Activated naive CD8-positive, alpha-beta T cell treated with anti-CD3 and anti-CD28 coated beads, Interleukin-2, amount 10 ng/mL, durations not matched to agents 7 days and 5 days (primary cell): ENCODE results near the gene MYRIP. TPM values are rescaled to one million over a fixed set of nuclear protein-coding genes. Genes with fewer than 3 reads are reported as not detected.
"Not testable (repeated sequence)": the region's sequence is repeated elsewhere in the genome, so short reads cannot be mapped to it uniquely, and the experiment has no call there.

ENCODE experiments used
- ATAC-seq: fragments of 150-1000 bp; cut with Tn5 transposase; one replicate; pipeline ENCODE4 v1.10.0; 2021; ENCODE audit warnings: low read depth, moderate library complexity
- POLR2A ChIA-PET: fragments of 350-600 bp; sonication (Branson Sonifier 250); formaldehyde crosslinking; loops from one replicate; lab custom pipeline; 2021; ENCODE audit warnings: antibody characterized with exemption; lab: Charles Lee
- DNase-seq: peaks from one replicate; pipeline ENCODE4 v3.0.0; 2021
- H3K27ac Mint-ChIP-seq: one replicate; pipeline ENCODE4 v1.8.0; 2022; ENCODE audit warnings: mild to moderate bottlenecking, mixed read lengths
- H3K27me3 Mint-ChIP-seq: one replicate; pipeline ENCODE4 v1.8.0; 2022; ENCODE audit warnings: mild to moderate bottlenecking, moderate library complexity, mixed read lengths
- H3K36me3 Mint-ChIP-seq: one replicate; pipeline ENCODE4 v1.8.0; 2021; ENCODE audit warnings: mild to moderate bottlenecking, mixed read lengths
- H3K4me1 Mint-ChIP-seq: one replicate; pipeline ENCODE4 v1.8.0; 2021; ENCODE audit warnings: mixed read lengths
- H3K4me3 Mint-ChIP-seq: one replicate; pipeline ENCODE4 v1.8.0; 2022; ENCODE audit warnings: mild to moderate bottlenecking, moderate library complexity, mixed read lengths
- H3K9me3 Mint-ChIP-seq: one replicate; pipeline ENCODE4 v1.8.0; 2021; ENCODE audit warnings: mixed read lengths
- total RNA-seq, 2 experiments: library from RNA; stranded (reverse); gene quantifications; one replicate each; pipeline ENCODE4 v1.2.3, GENCODE V29; 2021

Gene MYRIP
- total RNA-seq, 2 experiments from 2014 or later = not detected

DNA sequence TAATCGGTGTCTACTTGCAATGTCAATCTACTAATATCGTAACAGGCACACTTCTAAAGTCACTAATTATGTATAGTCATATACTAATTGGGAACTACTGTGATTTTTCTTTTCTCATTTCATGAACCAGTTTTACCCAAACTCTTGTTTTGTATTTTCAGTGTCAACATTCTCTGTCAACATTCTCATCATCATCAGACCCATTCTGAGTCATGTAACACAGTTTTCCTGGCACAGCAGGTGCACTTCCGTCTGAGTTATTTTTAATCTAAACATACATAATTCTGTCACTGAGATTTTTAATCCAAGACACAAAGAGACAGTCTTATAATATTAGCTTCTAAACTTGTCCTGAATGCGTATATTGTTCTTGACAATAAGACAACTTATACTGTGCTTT, 295.0 kb downstream of the MYRIP start:
- Mint-ChIP-seq H3K4me1 (no peaks in the 10 kb centered on the region), H3K27ac (no peak overlapping the region), H3K4me3 (no peak overlapping the region), H3K9me3 (no peaks in the 10 kb centered on the region), H3K27me3 (peaks cover 17% of the 10 kb centered on the region), H3K36me3 (no peaks in the 10 kb centered on the region)
- POLR2A ChIA-PET = no interaction called here
- DNase-seq (no peak), ATAC-seq (no peak)

- no peaks in the 10 kb centered on the region for H3K4me1 Mint-ChIP-seq
- ATAC-seq (no peak), DNase-seq (no peak)
- H3K4me3 Mint-ChIP-seq = no peak overlapping the region
- H3K27me3 Mint-ChIP-seq = no peaks in the 10 kb centered on the region
- POLR2A ChIA-PET = no interaction called here
- H3K27ac Mint-ChIP-seq = no peak overlapping the region
- H3K36me3 Mint-ChIP-seq = no peaks in the 10 kb centered on the region
- H3K9me3 Mint-ChIP-seq = no peaks in the 10 kb centered on the region
These were observed 299.2 kb downstream of the MYRIP start for GRCh38 chr3:40108643-40109042.

DNA sequence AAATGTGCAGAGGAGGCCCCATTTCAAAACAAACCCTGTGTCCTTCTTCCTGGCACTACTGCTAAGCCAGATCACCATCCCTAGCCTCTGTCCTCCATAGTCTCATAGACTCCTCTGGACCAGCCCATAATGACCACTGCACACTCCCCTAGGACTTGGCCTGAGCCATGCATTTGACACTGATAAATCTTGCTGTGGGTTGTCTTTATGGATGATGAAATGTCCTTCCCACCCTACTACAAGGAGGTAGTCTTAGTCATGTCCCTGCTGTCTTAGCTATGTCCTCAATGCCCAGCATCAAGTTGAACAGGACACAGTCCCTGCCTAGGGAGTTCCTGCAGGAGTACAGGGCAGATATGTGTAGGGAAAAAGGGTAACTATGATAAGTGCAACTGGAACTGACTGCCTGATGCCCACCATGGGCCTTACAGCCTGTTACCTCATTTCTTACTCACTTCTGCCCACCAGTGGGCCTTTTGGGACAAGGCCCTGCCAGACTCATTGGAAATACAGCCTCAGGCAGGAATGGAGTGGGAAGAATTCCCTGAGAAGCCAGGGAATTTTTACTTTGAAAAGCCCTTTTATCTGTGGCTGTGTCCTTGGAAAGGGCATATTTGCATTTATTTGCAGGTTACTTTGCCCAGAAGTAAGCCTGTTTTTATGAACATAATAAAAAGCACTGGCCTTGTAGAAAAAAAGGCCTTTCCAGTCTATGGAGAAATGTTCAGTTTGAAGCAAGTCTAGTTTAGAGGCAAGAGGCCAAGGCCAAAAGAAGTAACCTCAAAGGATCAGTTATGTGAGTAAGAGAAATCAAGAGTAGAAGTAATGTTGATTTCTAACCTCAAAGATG, 300.5 kb downstream of the MYRIP start:
- no peak for DNase-seq
- H3K9me3 Mint-ChIP-seq = no peaks in the 10 kb centered on the region
- no peaks in the 10 kb centered on the region for H3K4me1 Mint-ChIP-seq
- H3K27me3 Mint-ChIP-seq = no peaks in the 10 kb centered on the region
- no peaks in the 10 kb centered on the region for H3K36me3 Mint-ChIP-seq
- no peak overlapping the region for H3K4me3 Mint-ChIP-seq
- ATAC-seq = no peak
- POLR2A ChIA-PET = no interaction called here
- H3K27ac Mint-ChIP-seq = no peak overlapping the region

DNA sequence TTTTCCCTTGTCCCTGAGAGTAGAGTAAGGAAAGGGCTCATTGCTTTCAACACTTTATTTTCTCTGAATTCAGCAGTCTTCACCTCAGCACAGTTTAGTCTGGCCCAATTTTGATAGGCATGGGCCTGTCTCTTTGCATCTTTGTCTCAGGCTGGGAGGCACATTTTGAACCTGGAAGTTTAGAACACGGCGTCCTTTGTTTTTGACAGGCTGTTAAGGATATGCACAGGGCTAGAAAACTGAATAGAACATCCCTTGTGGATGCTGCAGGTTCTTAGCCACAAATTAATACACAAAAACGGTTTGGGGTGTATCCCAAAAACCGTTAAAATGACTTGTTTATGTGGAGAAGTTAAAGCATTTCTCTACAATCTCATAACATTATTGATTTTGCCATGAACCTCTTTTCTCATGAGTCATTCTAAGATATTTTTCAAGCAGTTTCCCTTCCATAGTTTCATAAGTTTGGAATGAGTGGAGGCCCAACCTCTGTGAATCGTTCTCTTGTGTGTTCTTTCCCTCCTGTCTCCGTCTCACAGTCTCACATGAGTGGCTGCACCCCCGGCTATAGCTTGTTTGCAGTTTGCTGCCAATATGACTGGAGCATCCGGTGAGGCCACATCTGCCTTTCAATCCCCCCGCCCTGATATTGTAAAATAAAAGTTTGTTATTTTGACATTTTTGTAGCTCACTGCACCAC, 307.2 kb downstream of the MYRIP start:
- Mint-ChIP-seq H3K36me3 (no peaks in the 10 kb centered on the region), H3K9me3 (no peaks in the 10 kb centered on the region), H3K4me3 (no peak overlapping the region), H3K27ac (no peak overlapping the region), H3K27me3 (no peaks in the 10 kb centered on the region), H3K4me1 (no peaks in the 10 kb centered on the region)
- ATAC-seq (no peak), DNase-seq (no peak)
- POLR2A ChIA-PET = no interaction called here

DNA sequence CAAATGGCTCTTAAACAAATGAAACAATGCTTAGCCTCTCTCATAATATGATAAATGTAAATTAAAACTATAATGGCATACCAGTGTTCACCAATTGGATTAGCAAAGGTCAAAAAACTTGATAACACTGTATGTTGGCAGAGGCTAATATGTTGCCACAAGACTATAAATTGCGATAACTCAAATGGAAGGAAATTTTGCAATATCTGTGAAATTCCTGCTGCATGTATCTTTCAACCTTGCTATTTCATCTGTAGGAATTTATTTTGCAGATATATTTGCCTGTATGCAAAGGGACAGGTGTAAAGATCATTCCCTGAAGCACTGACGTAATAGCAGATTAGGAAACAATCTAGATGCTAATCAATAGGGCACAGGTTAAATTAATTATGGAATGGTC, 308.7 kb downstream of the MYRIP start:
- H3K9me3 Mint-ChIP-seq = no peaks in the 10 kb centered on the region
- no peaks in the 10 kb centered on the region for H3K4me1 Mint-ChIP-seq
- ATAC-seq = no peak
- no peak for DNase-seq
- POLR2A ChIA-PET = no interaction called here
- H3K27me3 Mint-ChIP-seq = no peaks in the 10 kb centered on the region
- H3K36me3 Mint-ChIP-seq = no peaks in the 10 kb centered on the region
- H3K27ac Mint-ChIP-seq = no peak overlapping the region
- no peak overlapping the region for H3K4me3 Mint-ChIP-seq

- no peaks in the 10 kb centered on the region for H3K27me3 Mint-ChIP-seq
- H3K27ac Mint-ChIP-seq = no peak overlapping the region
- H3K4me1 Mint-ChIP-seq = no peaks in the 10 kb centered on the region
- H3K9me3 Mint-ChIP-seq = no peaks in the 10 kb centered on the region
- no peak overlapping the region for H3K4me3 Mint-ChIP-seq
- H3K36me3 Mint-ChIP-seq = no peaks in the 10 kb centered on the region
- DNase-seq (no peak), ATAC-seq (no peak)
- POLR2A ChIA-PET = no interaction called here
These were observed 310.8 kb downstream of the MYRIP start for GRCh38 chr3:40120067-40120692.

GRCh38 chr3:40120806-40121205, 311.4 kb downstream of the MYRIP start:
- Mint-ChIP-seq H3K9me3 (no peaks in the 10 kb centered on the region), H3K27me3 (no peaks in the 10 kb centered on the region), H3K27ac (no peak overlapping the region), H3K4me3 (no peak overlapping the region), H3K4me1 (no peaks in the 10 kb centered on the region), H3K36me3 (no peaks in the 10 kb centered on the region)
- POLR2A ChIA-PET = no interaction called here
- DNase-seq (no peak), ATAC-seq (no peak)

DNA sequence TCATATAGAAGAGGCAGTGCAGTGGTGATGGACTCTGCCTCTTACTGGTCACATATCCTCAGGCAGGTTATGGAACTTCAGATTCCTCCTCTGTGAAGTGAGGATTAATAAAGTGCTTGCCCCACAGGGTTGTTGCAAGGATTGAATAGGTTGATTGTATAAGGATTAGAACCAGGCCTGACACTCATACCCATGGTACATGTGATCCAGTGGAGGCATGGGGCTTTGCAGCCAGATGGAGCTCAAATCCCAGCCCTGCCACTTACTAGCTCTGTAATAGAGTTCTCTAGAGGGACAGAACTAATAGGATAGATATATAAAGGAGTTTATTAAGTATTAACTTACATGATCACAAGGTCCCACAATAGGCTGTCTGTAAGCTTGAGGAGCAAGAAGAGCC, 315.5 kb downstream of the MYRIP start:
- DNase-seq (no peak), ATAC-seq (no peak)
- POLR2A ChIA-PET = no interaction called here
- H3K4me3 Mint-ChIP-seq = no peak overlapping the region
- no peaks in the 10 kb centered on the region for H3K27me3 Mint-ChIP-seq
- H3K4me1 Mint-ChIP-seq = peaks cover 2% of the 10 kb centered on the region
- H3K9me3 Mint-ChIP-seq = no peaks in the 10 kb centered on the region
- no peak overlapping the region for H3K27ac Mint-ChIP-seq
- H3K36me3 Mint-ChIP-seq = no peaks in the 10 kb centered on the region

DNA sequence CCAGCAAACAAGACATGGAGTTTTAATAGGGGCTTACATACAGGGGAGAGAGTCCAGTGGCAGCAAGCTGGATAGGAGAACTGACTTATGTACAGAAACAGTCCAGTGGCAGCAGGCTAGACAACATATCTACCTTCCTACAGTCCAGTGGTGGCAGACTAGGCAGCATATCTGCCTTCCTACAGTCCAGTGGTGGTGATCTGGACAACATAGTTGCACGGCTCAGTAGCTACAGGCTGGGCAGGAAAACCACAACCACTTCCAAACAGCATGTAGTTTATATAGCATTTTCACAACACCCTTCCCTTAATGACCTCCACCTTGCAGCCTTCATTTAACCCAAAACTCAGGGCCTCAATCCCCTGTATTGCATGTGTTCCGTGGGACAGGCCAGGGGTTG, 318.8 kb downstream of the MYRIP start:
- DNase-seq (no peak), ATAC-seq (no peak)
- POLR2A ChIA-PET = no interaction called here
- H3K4me3 Mint-ChIP-seq = no peak overlapping the region
- H3K36me3 Mint-ChIP-seq = no peaks in the 10 kb centered on the region
- no peak overlapping the region for H3K27ac Mint-ChIP-seq
- no peaks in the 10 kb centered on the region for H3K27me3 Mint-ChIP-seq
- H3K4me1 Mint-ChIP-seq = peaks cover 2% of the 10 kb centered on the region
- no peaks in the 10 kb centered on the region for H3K9me3 Mint-ChIP-seq

- H3K27me3 Mint-ChIP-seq = no peaks in the 10 kb centered on the region
- H3K36me3 Mint-ChIP-seq = no peaks in the 10 kb centered on the region
- H3K27ac Mint-ChIP-seq = no peak overlapping the region
- H3K9me3 Mint-ChIP-seq = peaks cover 3% of the 10 kb centered on the region
- peaks cover 2% of the 10 kb centered on the region for H3K4me1 Mint-ChIP-seq
- ATAC-seq (no peak), DNase-seq (no peak)
- H3K4me3 Mint-ChIP-seq = no peak overlapping the region
- POLR2A ChIA-PET = no interaction called here
These were observed 320.1 kb downstream of the MYRIP start for GRCh38 chr3:40129510-40129909.

DNA sequence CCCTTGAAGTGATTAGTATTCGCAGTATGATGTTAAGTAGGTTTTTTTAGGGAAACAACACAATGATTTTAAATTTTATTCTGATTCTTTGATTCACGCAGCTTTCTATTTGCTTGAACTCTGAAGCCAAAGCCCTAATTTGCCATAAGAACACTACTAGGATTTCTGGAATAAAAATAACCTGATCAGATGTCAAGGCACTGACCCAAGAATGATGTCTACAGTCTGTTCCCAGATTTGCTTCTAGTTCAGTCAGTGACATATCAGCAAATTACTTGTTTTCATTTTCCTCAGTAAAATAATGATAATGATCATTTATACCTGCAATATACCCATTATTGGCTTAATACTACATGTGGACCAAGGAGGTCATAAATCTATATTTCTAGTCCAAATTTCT, 320.6 kb downstream of the MYRIP start:
- Mint-ChIP-seq H3K4me3 (no peak overlapping the region), H3K27me3 (no peaks in the 10 kb centered on the region), H3K4me1 (peaks cover 2% of the 10 kb centered on the region), H3K27ac (no peak overlapping the region), H3K9me3 (peaks cover 3% of the 10 kb centered on the region), H3K36me3 (no peaks in the 10 kb centered on the region)
- ATAC-seq (no peak), DNase-seq (no peak)
- POLR2A ChIA-PET = no interaction called here

DNA sequence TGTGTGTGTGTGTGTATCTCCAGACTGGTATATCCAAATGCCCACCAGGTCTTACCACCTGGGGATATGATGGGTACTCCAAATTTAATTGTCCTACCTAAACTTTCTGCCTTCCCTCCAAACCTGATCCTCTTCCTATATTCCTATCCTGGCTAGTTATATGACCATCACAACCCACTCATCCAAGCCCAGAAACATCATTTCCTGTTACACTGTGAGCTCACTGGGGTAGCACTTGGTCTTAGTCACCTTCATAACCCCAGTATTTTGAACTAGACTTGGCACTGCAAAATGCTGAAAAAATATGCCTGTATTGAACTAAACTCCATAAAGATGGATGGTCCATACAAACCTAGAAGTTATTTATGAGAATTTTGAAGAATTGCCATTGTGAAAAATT, 321.3 kb downstream of the MYRIP start:
- POLR2A ChIA-PET = no interaction called here
- H3K4me3 Mint-ChIP-seq = no peak overlapping the region
- ATAC-seq = no peak
- no peaks in the 10 kb centered on the region for H3K27me3 Mint-ChIP-seq
- peaks cover 2% of the 10 kb centered on the region for H3K4me1 Mint-ChIP-seq
- no peaks in the 10 kb centered on the region for H3K36me3 Mint-ChIP-seq
- no peak for DNase-seq
- H3K27ac Mint-ChIP-seq = no peak overlapping the region
- peaks cover 7% of the 10 kb centered on the region for H3K9me3 Mint-ChIP-seq

DNA sequence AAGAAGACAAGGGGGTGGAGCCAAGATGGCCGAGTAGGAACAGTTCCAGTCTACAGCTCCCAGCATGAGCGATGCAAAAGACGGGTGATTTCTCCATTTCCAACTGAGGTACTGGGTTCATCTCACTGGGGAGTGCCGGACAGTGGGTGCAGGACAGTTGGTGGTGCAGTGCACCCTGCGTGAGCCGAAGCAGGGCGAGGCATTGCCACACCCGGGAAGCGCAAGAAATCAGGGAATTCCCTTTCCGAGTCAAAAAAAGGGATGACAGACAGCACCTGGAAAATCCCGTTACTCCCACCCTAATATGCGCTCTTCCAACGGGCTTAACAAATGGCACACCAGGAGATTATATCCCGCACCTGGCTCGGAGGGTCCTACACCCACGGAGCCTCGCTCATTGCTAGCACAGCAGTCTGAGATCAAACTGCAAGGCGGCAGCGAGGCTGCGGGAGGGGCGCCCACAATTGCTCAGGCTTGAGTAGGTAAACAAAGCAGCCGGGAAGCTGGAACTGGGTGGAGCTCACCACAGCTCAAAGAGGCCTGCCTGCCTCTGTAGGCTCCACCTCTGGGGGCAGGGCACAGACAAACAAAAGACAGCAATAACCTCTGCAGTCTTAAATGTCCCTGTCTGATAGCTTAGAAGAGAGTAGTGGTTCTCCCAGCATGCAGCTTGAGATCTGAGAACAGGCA, 324.6 kb downstream of the MYRIP start:
- H3K36me3 Mint-ChIP-seq, ATAC-seq, POLR2A ChIA-PET, H3K9me3 Mint-ChIP-seq, H3K27ac Mint-ChIP-seq, H3K4me3 Mint-ChIP-seq, H3K27me3 Mint-ChIP-seq, H3K4me1 Mint-ChIP-seq, DNase-seq: not testable (repeated sequence)
